ENCODE measurements around the gene BTBD9. TPM values are rescaled to one million over a fixed set of nuclear protein-coding genes. Genes with fewer than 3 reads are reported as not detected.

BTBD9 gene
- total and polyA plus RNA-seq, 4 donors = 8.7 to 73.9 (median 28.3) TPM

DNA sequence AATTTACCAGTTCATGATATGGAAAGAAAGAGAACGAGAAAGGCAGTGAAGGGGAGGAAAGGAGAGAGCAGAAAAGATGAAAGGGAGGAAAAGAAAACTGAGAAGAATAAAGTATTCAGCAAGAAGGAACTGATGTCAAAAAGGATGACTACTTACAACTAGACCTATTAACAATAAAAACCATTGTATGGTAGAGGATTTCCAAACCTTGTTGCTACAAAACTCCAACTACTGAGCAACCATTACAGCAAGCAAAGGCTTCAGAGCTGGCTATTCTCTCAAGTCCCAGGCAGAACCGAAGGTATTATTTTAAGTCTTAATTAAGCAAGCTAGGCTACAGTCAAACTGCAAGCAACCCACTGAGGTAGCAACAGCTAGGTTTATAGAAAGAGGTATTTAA lies 142.2 kb downstream of the BTBD9 start:
- Histone ChIP-seq H3K4me1 (ENCODE audit: control insufficient read depth in 5 of 5, insufficient read depth in 5 of 5, low read length in 5 of 5) (no peaks in the 10 kb centered on the region), H3K9ac (ENCODE audit: insufficient read depth in 1 of 2, low read length in 2 of 2) (no peak overlapping the region), H3K27ac (ENCODE audit: low read depth in 1 of 2, low read length in 1 of 2) (no peak overlapping the region), H3K4me3 (no peak overlapping the region), H3K27me3 (ENCODE audit: control insufficient read depth in 3 of 3, insufficient read depth in 3 of 3, low read length in 2 of 3) (no peaks in the 10 kb centered on the region), H3K36me3 (ENCODE audit: control insufficient read depth in 4 of 4, insufficient read depth in 4 of 4, low read length in 4 of 4) (no peaks in the 10 kb centered on the region), H3K9me3 (ENCODE audit: control insufficient read depth in 4 of 4, insufficient read depth in 3 of 4, low read length in 3 of 4) (no peaks in the 10 kb centered on the region)
- 94% methylated on average over 2 of the region's 2 CpGs for WGBS, 2 donors
- TF ChIP-seq, protein P1, sequence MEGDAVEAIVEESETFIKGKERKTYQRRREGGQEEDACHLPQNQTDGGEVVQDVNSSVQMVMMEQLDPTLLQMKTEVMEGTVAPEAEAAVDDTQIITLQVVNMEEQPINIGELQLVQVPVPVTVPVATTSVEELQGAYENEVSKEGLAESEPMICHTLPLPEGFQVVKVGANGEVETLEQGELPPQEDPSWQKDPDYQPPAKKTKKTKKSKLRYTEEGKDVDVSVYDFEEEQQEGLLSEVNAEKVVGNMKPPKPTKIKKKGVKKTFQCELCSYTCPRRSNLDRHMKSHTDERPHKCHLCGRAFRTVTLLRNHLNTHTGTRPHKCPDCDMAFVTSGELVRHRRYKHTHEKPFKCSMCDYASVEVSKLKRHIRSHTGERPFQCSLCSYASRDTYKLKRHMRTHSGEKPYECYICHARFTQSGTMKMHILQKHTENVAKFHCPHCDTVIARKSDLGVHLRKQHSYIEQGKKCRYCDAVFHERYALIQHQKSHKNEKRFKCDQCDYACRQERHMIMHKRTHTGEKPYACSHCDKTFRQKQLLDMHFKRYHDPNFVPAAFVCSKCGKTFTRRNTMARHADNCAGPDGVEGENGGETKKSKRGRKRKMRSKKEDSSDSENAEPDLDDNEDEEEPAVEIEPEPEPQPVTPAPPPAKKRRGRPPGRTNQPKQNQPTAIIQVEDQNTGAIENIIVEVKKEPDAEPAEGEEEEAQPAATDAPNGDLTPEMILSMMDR (IDR thresholded peaks at IDR 0.05; ENCODE audit: control extremely low read depth, extremely low read depth) = no peak
- DNase-seq (no peak), ATAC-seq (ENCODE audit: insufficient read depth, low FRiP score) (no peak)

DNA sequence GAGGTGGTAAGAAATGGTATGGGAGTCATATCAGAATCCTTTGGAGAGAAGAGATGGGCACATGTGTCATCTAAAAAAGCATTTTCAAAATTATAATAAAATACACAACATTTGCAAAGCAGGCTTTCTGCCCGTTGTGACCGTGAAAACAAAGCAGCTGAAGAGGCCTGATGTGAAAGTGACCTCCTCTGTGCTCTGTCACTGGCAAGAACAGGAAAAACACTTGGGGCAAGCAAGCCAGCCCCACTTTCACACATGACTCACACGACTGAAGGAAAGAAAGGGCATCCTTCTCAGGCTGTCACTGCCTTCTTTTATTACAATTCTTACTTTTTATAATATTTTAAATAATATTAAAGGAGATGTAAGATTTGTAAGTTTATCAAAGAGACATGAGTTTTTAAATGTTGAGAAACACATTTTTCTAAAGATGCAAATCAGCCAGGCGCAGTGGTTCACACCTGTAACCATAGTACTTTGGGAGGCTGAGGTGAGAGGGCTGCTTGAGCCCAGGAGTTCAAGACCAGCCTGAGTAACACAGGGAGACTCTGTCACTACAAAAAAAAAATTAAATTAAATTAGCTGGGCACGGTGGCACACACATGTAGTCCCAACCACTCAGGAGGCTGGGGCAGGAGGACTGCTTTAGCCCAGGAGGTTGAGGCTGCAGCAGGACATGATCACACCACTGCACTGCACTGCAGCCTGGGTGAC lies 143.7 kb downstream of the BTBD9 start:
- DNase-seq = no peak
- ATAC-seq (ENCODE audit: insufficient read depth, low FRiP score) = no peak
- H3K4me3 ChIP-seq = no peak overlapping the region
- no peaks in the 10 kb centered on the region for H3K27me3 ChIP-seq (ENCODE audit: control insufficient read depth in 3 of 3, insufficient read depth in 3 of 3, low read length in 2 of 3)
- TF ChIP-seq, protein P1 (IDR thresholded peaks at IDR 0.05; ENCODE audit: control extremely low read depth, extremely low read depth) = no peak
- no peak overlapping the region for H3K9ac ChIP-seq (ENCODE audit: insufficient read depth in 1 of 2, low read length in 2 of 2)
- no peaks in the 10 kb centered on the region for H3K9me3 ChIP-seq (ENCODE audit: control insufficient read depth in 4 of 4, insufficient read depth in 3 of 4, low read length in 3 of 4)
- no peaks in the 10 kb centered on the region for H3K4me1 ChIP-seq (ENCODE audit: control insufficient read depth in 5 of 5, insufficient read depth in 5 of 5, low read length in 5 of 5)
- 63 to 84% methylated on average over 5 of the region's 5 CpGs for WGBS, 2 donors
- no peak overlapping the region for H3K27ac ChIP-seq (ENCODE audit: low read depth in 1 of 2, low read length in 1 of 2)
- no peaks in the 10 kb centered on the region for H3K36me3 ChIP-seq (ENCODE audit: control insufficient read depth in 4 of 4, insufficient read depth in 4 of 4, low read length in 4 of 4)

DNA sequence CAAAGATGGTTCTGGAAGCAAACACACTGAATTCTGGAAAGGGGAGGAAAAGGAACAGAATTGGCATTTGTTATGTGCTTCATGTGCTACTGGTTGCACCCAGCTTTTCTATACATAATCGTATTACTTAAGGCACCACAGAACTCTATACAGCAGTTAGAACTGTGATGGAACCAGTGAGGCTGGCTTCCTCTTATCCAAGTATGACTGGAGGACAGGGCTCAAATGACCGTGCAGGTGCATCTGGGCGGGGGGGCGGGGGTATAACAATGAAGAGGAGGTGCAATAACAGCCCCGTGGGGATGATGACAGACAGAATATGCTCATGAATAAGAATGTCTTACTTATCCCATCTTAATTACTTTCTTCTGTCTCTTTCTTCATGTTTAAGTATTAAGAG lies 144.2 kb downstream of the BTBD9 start:
- whole genome bisulfite sequencing, 2 donors = 91 to 95% methylated on average over 5 of the region's 5 CpGs
- no peak for DNase-seq
- Histone ChIP-seq H3K27ac (ENCODE audit: low read depth in 1 of 2, low read length in 1 of 2) (no peak overlapping the region), H3K9me3 (ENCODE audit: control insufficient read depth in 4 of 4, insufficient read depth in 3 of 4, low read length in 3 of 4) (no peaks in the 10 kb centered on the region), H3K4me3 (no peak overlapping the region), H3K36me3 (ENCODE audit: control insufficient read depth in 4 of 4, insufficient read depth in 4 of 4, low read length in 4 of 4) (no peaks in the 10 kb centered on the region), H3K9ac (ENCODE audit: insufficient read depth in 1 of 2, low read length in 2 of 2) (no peak overlapping the region), H3K27me3 (ENCODE audit: control insufficient read depth in 3 of 3, insufficient read depth in 3 of 3, low read length in 2 of 3) (no peaks in the 10 kb centered on the region), H3K4me1 (ENCODE audit: control insufficient read depth in 5 of 5, insufficient read depth in 5 of 5, low read length in 5 of 5) (no peaks in the 10 kb centered on the region)
- TF ChIP-seq, protein P1 (IDR thresholded peaks at IDR 0.05; ENCODE audit: control extremely low read depth, extremely low read depth) = no peak
- no peak for ATAC-seq (ENCODE audit: insufficient read depth, low FRiP score)
